ENCODE measurements around the gene BNC2. TPM values are rescaled to one million over a fixed set of nuclear protein-coding genes. Genes with fewer than 3 reads are reported as not detected.

The BNC2 gene, protein sequence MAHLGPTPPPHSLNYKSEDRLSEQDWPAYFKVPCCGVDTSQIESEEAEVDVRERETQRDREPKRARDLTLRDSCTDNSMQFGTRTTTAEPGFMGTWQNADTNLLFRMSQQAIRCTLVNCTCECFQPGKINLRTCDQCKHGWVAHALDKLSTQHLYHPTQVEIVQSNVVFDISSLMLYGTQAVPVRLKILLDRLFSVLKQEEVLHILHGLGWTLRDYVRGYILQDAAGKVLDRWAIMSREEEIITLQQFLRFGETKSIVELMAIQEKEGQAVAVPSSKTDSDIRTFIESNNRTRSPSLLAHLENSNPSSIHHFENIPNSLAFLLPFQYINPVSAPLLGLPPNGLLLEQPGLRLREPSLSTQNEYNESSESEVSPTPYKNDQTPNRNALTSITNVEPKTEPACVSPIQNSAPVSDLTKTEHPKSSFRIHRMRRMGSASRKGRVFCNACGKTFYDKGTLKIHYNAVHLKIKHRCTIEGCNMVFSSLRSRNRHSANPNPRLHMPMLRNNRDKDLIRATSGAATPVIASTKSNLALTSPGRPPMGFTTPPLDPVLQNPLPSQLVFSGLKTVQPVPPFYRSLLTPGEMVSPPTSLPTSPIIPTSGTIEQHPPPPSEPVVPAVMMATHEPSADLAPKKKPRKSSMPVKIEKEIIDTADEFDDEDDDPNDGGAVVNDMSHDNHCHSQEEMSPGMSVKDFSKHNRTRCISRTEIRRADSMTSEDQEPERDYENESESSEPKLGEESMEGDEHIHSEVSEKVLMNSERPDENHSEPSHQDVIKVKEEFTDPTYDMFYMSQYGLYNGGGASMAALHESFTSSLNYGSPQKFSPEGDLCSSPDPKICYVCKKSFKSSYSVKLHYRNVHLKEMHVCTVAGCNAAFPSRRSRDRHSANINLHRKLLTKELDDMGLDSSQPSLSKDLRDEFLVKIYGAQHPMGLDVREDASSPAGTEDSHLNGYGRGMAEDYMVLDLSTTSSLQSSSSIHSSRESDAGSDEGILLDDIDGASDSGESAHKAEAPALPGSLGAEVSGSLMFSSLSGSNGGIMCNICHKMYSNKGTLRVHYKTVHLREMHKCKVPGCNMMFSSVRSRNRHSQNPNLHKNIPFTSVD
- total RNA-seq: under 0.01 and 1.4 TPM in 2 replicates

DNA sequence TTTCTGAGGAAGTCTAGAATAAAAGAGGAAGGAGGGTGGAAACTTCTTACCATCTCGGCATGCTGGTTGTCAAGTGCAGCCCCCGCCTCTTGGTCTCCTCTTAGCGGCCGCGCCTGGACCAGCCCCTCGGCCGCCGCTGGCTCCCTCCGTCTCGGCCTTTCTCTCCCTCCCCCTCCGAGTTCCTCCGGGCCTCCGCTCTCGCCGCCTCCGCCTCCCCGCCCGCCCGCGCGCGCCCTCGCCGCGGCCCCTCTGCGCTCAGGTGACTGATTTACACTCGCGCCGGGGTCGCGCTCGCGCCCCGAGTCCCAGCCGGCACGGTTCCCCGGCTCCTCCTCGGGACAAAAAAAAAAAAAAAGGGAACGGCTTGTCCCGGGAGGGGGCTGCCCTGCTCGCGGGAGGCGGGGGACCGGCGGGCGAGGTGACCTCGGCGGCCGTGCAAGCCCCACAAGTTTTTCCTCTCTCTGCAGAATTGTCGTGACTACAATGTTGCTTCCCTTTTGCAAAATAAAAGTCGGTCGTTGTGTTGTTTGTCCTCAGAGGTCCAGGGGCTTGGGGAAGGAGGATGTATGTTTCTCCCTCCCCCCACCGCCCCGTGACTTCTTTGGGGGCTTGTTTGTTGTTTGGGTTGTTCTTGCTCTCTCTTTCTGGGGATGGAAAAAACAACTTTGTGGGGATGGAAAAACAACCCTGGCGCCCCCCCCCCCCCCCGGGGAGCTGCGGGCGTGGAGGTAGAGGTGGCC is at the start of gene BNC2:
Gene BNC2, minus strand, starts transcription at position 75 of the 740 bp plus-strand sequence. Its CDS starts 22 bp downstream, at position 53.

All from tracheal epithelial cell (primary cell).